A673 (cell line): ENCODE measurements around the gene TRIM29. TPM values are rescaled to one million over a fixed set of nuclear protein-coding genes. Genes with fewer than 3 reads are reported as not detected.

Experiments
- BruUV-seq: library from RNA; stranded (reverse); fragments of 400-500 nt; replicated peaks from 2 replicates; lab custom pipeline; 2021; lab: Mats Ljungman, UMichigan
- CTCF ChIA-PET: fragments of 300-600 bp; sonication (Branson Sonifier 250); formaldehyde crosslinking; loops from one replicate; lab custom pipeline; 2022; ENCODE audit warnings: antibody characterized with exemption; lab: Charles Lee
- POLR2A ChIA-PET: fragments of 300-600 bp; sonication (Branson Sonifier 250); formaldehyde crosslinking; loops from one replicate; lab custom pipeline; 2022; ENCODE audit warnings: antibody characterized with exemption; ENCODE audit not compliant: low non-redundant PET; lab: Charles Lee
- DNase-seq: peaks from one replicate; pipeline ENCODE4 v3.0.0-alpha.2; 2015; ENCODE audit warnings: low spot score
- H3K27ac ChIP-seq: fragments of 200-600 bp; sonication (generic); 2 replicates; pipeline ENCODE4 v1.5.1; 2016; ENCODE audit warnings: mixed run types, low read depth, mild to moderate bottlenecking, mixed read lengths, antibody characterized with exemption, low read length; ENCODE audit not compliant: poor library complexity, severe bottlenecking
- H3K27me3 ChIP-seq: fragments of 200-600 bp; sonication (generic); replicated peaks from 2 replicates; pipeline ENCODE4 v1.6.1; 2017; ENCODE audit warnings: mixed run types, low read depth, mild to moderate bottlenecking, mixed read lengths, antibody characterized with exemption, low read length; ENCODE audit not compliant: insufficient read depth, poor library complexity
- H3K36me3 ChIP-seq: fragments of 200-600 bp; sonication (generic); 2 replicates; pipeline ENCODE4 v1.6.1; 2016; ENCODE audit warnings: mixed run types, mild to moderate bottlenecking, mixed read lengths, antibody characterized with exemption, low read length; ENCODE audit not compliant: insufficient read depth, poor library complexity, severe bottlenecking
- H3K4me1 ChIP-seq: fragments of 200-600 bp; sonication (generic); 2 replicates; pipeline ENCODE4 v1.6.1; 2017; ENCODE audit warnings: mixed run types, mild to moderate bottlenecking, mixed read lengths, antibody characterized with exemption, low read length; ENCODE audit not compliant: insufficient read depth, poor library complexity, severe bottlenecking
- H3K4me3 ChIP-seq: fragments of 200-600 bp; sonication (generic); 2 replicates; pipeline ENCODE4 v1.5.1; 2016; ENCODE audit warnings: low read depth, mixed run types, mild to moderate bottlenecking, mixed read lengths, low read length; ENCODE audit not compliant: poor library complexity, severe bottlenecking
- H3K9me3 ChIP-seq: fragments of 200-600 bp; sonication (generic); 2 replicates; pipeline ENCODE4 v1.6.1; 2016; ENCODE audit warnings: mixed run types, low read depth, mild to moderate bottlenecking, mixed read lengths, antibody characterized with exemption, low read length; ENCODE audit not compliant: poor library complexity, severe bottlenecking
- CTCF ChIP-seq: fragments of 300-800, 200-600 bp; sonication (generic); conservative IDR thresholded peaks from 2 replicates; pipeline ENCODE4 v1.5.1; 2017; ENCODE audit warnings: low read depth, mild to moderate bottlenecking, antibody characterized with exemption, low read length, moderate library complexity, mixed read lengths
- EZH2 ChIP-seq: fragments of 200-600 bp; sonication (generic); IDR thresholded peaks from 2 replicates; pipeline ENCODE4 v1.6.1; 2017; ENCODE audit warnings: borderline replicate concordance, low read depth, mild to moderate bottlenecking, mixed read lengths, antibody characterized with exemption, low read length; ENCODE audit not compliant: poor library complexity, severe bottlenecking
- intact Hi-C: fragments of 100-400 bp; cut with micrococcal nuclease; formaldehyde crosslinking; loops from one replicate; pipeline ENCODE4 v1.10.0; 2022; ENCODE audit not compliant: unreplicated experiment
- total RNA-seq: library from RNA; stranded (reverse); gene quantifications from 2 replicates; pipeline ENCODE4 v1.2.3, GENCODE V29; 2021

TRIM29 gene
- total RNA-seq, 1 experiment from 2014 or later: not detected

GRCh38 chr11:120130991-120131760 lies 6.7 kb downstream of the TRIM29 start:
- intact Hi-C loops: no loop called here
- no peak for TF ChIP-seq CTCF
- TF ChIP-seq EZH2: no peak
- ChIA-PET POLR2A (no interaction called here), CTCF (interaction anchor here (0.6 kb wide), 1 partner anchor 118 kb away, joined by 3 read pairs; no protein-coding TSS in a partner anchor)
- no peak overlapping the region for H3K4me3 ChIP-seq
- H3K27me3 ChIP-seq: peaks cover 9% of the 10 kb centered on the region
- H3K27ac ChIP-seq: no peak overlapping the region
- no peaks in the 10 kb centered on the region for H3K4me1 ChIP-seq
- H3K9me3 ChIP-seq: no peaks in the 10 kb centered on the region
- BruUV-seq: no TSS peak
- DNase-seq: no peak
- no peaks in the 10 kb centered on the region for H3K36me3 ChIP-seq

- peaks cover 9% of the 10 kb centered on the region for H3K27me3 ChIP-seq
- no peak overlapping the region for H3K4me3 ChIP-seq
- no peak overlapping the region for H3K27ac ChIP-seq
- no peaks in the 10 kb centered on the region for H3K36me3 ChIP-seq
- CTCF ChIA-PET: no interaction called here
- DNase-seq: no peak
- POLR2A ChIA-PET: interaction anchor here (0.6 kb wide), 1 partner anchor 124 kb away, joined by 4 read pairs; no protein-coding TSS in a partner anchor
- intact Hi-C loops: no loop called here
- no TSS peak for BruUV-seq
- no peaks in the 10 kb centered on the region for H3K9me3 ChIP-seq
- H3K4me1 ChIP-seq: no peaks in the 10 kb centered on the region
- no peak for TF ChIP-seq EZH2
- no peak for TF ChIP-seq CTCF
Measured at GRCh38 chr11:120130176-120130980, 7.5 kb downstream of the TRIM29 start.

GRCh38 chr11:120129570-120129969 lies 8.3 kb downstream of the TRIM29 start:
- TF ChIP-seq CTCF (no peak), EZH2 (no peak)
- intact Hi-C loops: no loop called here
- no peaks in the 10 kb centered on the region for H3K36me3 ChIP-seq
- no peak for DNase-seq
- CTCF ChIA-PET: no interaction called here
- H3K27ac ChIP-seq: no peak overlapping the region
- POLR2A ChIA-PET: interaction anchor here (0.6 kb wide), 1 partner anchor 123 kb away, joined by 4 read pairs; no protein-coding TSS in a partner anchor
- H3K4me3 ChIP-seq: no peak overlapping the region
- H3K27me3 ChIP-seq: peaks cover 9% of the 10 kb centered on the region
- no peaks in the 10 kb centered on the region for H3K4me1 ChIP-seq
- BruUV-seq: no TSS peak
- no peaks in the 10 kb centered on the region for H3K9me3 ChIP-seq
